ENCODE results near the gene FXYD5. TPM values are rescaled to one million over a fixed set of nuclear protein-coding genes. Genes with fewer than 3 reads are reported as not detected.
A peak's percentile ranks its signal among the peaks of the same experiment; 100 is the strongest.

Gene FXYD5
- total RNA-seq, 1 donor: 179 TPM

GRCh38 chr19:35153701-35154524 lies 622 bp upstream of the FXYD5 start:
- H3K4me1 ChIP-seq (ENCODE audit: insufficient read depth, low read length): peaks cover 51% of the 10 kb centered on the region
- no peaks in the 10 kb centered on the region for H3K9me3 ChIP-seq (ENCODE audit: low read depth, low read length)
- peak overlapping the region; percentile 91 for H3K4me3 ChIP-seq (ENCODE audit: low read length)
- H3K27me3 ChIP-seq (ENCODE audit: insufficient read depth, low read length): no peaks in the 10 kb centered on the region

DNA sequence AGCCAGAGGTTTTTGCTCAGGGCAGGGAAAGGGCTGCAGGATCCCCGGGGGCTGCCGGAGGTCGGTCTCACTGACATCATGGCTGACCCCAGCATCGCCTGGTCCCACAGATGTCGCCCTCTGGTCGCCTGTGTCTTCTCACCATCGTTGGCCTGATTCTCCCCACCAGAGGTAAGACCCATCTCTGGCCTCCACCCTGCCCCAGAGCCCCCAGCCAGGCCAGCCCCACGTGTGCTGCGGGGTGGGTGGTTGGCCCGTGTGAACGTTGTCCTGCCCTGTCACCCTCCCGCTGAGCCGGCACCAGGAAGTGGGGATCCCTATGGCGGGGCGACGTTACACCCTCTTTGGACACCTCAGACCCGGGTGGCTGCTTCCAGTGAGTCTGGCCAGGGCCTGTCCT lies 906 bp downstream of the FXYD5 start:
- H3K9me3 ChIP-seq (ENCODE audit: low read depth, low read length): no peaks in the 10 kb centered on the region
- H3K4me1 ChIP-seq (ENCODE audit: insufficient read depth, low read length): peaks cover 51% of the 10 kb centered on the region
- H3K4me3 ChIP-seq (ENCODE audit: low read length): peak overlapping the region; percentile 91
- H3K27me3 ChIP-seq (ENCODE audit: insufficient read depth, low read length): no peaks in the 10 kb centered on the region

DNA sequence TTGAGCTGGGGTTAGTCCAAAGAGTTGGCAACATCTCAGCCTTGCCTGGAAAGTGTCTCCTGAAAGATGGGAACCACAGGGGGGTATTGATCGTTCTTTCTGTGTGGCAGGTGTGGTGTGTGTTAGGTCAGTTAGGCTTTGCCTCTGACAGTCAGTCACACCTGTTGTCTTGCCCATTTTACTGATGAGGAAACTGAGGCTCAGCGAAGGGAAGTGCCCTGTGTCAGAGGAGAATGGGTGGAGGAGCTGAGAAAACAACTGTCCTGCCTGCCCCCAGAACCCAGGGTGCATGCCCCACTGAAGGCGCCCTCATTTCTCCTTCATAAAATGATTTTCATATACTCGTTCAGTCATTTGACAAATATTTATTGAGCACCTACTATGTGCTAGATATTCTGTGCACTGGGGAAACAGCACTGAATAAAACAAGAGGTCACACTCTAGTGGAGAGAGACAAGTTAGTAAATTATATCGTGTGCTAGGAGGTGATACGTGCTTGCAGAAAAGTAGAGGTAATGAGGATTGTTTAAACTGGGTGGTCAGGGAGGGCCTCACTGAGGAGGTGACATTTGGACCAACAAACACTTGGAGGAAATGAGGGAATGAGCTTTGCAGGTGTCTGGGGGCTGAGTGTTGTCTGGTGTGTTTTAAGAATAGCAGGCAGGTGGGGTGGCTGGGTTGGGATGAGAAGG lies 1.6 kb downstream of the FXYD5 start:
- Histone ChIP-seq H3K27me3 (ENCODE audit: insufficient read depth, low read length) (no peaks in the 10 kb centered on the region), H3K4me3 (ENCODE audit: low read length) (peak overlapping the region; percentile 91), H3K9me3 (ENCODE audit: low read depth, low read length) (no peaks in the 10 kb centered on the region), H3K4me1 (ENCODE audit: insufficient read depth, low read length) (peaks cover 51% of the 10 kb centered on the region)

- Histone ChIP-seq H3K27me3 (ENCODE audit: insufficient read depth, low read length) (no peaks in the 10 kb centered on the region), H3K4me1 (ENCODE audit: insufficient read depth, low read length) (peaks cover 51% of the 10 kb centered on the region), H3K4me3 (ENCODE audit: low read length) (no peak overlapping the region), H3K9me3 (ENCODE audit: low read depth, low read length) (no peaks in the 10 kb centered on the region)
Observed at GRCh38 chr19:35156673-35157014, 2.1 kb downstream of the FXYD5 start.

- Histone ChIP-seq H3K4me1 (ENCODE audit: insufficient read depth, low read length) (peaks cover 43% of the 10 kb centered on the region), H3K27me3 (ENCODE audit: insufficient read depth, low read length) (no peaks in the 10 kb centered on the region), H3K4me3 (ENCODE audit: low read length) (no peak overlapping the region), H3K9me3 (ENCODE audit: low read depth, low read length) (no peaks in the 10 kb centered on the region)
Observed at GRCh38 chr19:35157431-35157830, 2.9 kb downstream of the FXYD5 start.

GRCh38 chr19:35159606-35160005 lies 5.1 kb downstream of the FXYD5 start:
- Histone ChIP-seq H3K9me3 (ENCODE audit: low read depth, low read length) (no peaks in the 10 kb centered on the region), H3K4me3 (ENCODE audit: low read length) (no peak overlapping the region), H3K4me1 (ENCODE audit: insufficient read depth, low read length) (peaks cover 28% of the 10 kb centered on the region), H3K27me3 (ENCODE audit: insufficient read depth, low read length) (no peaks in the 10 kb centered on the region)

GRCh38 chr19:35160629-35161433 lies 6.3 kb downstream of the FXYD5 start:
- Histone ChIP-seq H3K4me3 (ENCODE audit: low read length) (no peak overlapping the region), H3K9me3 (ENCODE audit: low read depth, low read length) (no peaks in the 10 kb centered on the region), H3K4me1 (ENCODE audit: insufficient read depth, low read length) (peaks cover 22% of the 10 kb centered on the region), H3K27me3 (ENCODE audit: insufficient read depth, low read length) (no peaks in the 10 kb centered on the region)

- H3K4me1 ChIP-seq (ENCODE audit: insufficient read depth, low read length): peaks cover 17% of the 10 kb centered on the region
Observed at GRCh38 chr19:35161434-35161743, 6.9 kb downstream of the FXYD5 start.

GRCh38 chr19:35162471-35163326 lies 8.2 kb downstream of the FXYD5 start:
- Histone ChIP-seq H3K4me1 (ENCODE audit: insufficient read depth, low read length) (peaks cover 20% of the 10 kb centered on the region), H3K27me3 (ENCODE audit: insufficient read depth, low read length) (no peaks in the 10 kb centered on the region), H3K9me3 (ENCODE audit: low read depth, low read length) (no peaks in the 10 kb centered on the region), H3K4me3 (ENCODE audit: low read length) (no peak overlapping the region)

More at GRCh38 chr19:35161434-35161743, 6.9 kb downstream of the FXYD5 start:
- Histone ChIP-seq H3K4me3 (ENCODE audit: low read length) (no peak overlapping the region), H3K9me3 (ENCODE audit: low read depth, low read length) (no peaks in the 10 kb centered on the region), H3K27me3 (ENCODE audit: insufficient read depth, low read length) (no peaks in the 10 kb centered on the region)

GRCh38 chr19:35164418-35164817 lies 9.9 kb downstream of the FXYD5 start:
- no peaks in the 10 kb centered on the region for H3K27me3 ChIP-seq (ENCODE audit: insufficient read depth, low read length)
- H3K9me3 ChIP-seq (ENCODE audit: low read depth, low read length): no peaks in the 10 kb centered on the region
- peaks cover 26% of the 10 kb centered on the region for H3K4me1 ChIP-seq (ENCODE audit: insufficient read depth, low read length)
- H3K4me3 ChIP-seq (ENCODE audit: low read length): no peak overlapping the region

GRCh38 chr19:35165200-35166058 lies 10.9 kb downstream of the FXYD5 start:
- Histone ChIP-seq H3K27me3 (ENCODE audit: insufficient read depth, low read length) (no peaks in the 10 kb centered on the region), H3K4me3 (ENCODE audit: low read length) (no peak overlapping the region), H3K4me1 (ENCODE audit: insufficient read depth, low read length) (peaks cover 31% of the 10 kb centered on the region), H3K9me3 (ENCODE audit: low read depth, low read length) (no peaks in the 10 kb centered on the region)

- no peak overlapping the region for H3K4me3 ChIP-seq (ENCODE audit: low read length)
- no peaks in the 10 kb centered on the region for H3K9me3 ChIP-seq (ENCODE audit: low read depth, low read length)
- H3K27me3 ChIP-seq (ENCODE audit: insufficient read depth, low read length): no peaks in the 10 kb centered on the region
- peaks cover 37% of the 10 kb centered on the region for H3K4me1 ChIP-seq (ENCODE audit: insufficient read depth, low read length)
Observed at GRCh38 chr19:35166100-35167063, 11.8 kb downstream of the FXYD5 start.
